Type B pancreatic cell (in vitro differentiated cells): ENCODE results near the gene ADI1. TPM values are rescaled to one million over a fixed set of nuclear protein-coding genes. Genes with fewer than 3 reads are reported as not detected.

Source experiments
- DNase-seq: peaks from one replicate; pipeline ENCODE4 v3.0.0; 2021; ENCODE audit warnings: mixed read lengths; ENCODE audit not compliant: unreplicated experiment; ENCODE audit errors: extremely low spot score
- H3K27ac Mint-ChIP-seq: 2 replicates; pipeline ENCODE4 v1.8.0; 2021; ENCODE audit warnings: mild to moderate bottlenecking, mixed read lengths
- H3K27me3 Mint-ChIP-seq: 2 replicates; pipeline ENCODE4 v1.8.0; 2021; ENCODE audit warnings: mixed read lengths
- H3K36me3 Mint-ChIP-seq: 2 replicates; pipeline ENCODE4 v1.8.0; 2021; ENCODE audit warnings: mixed read lengths
- H3K4me1 Mint-ChIP-seq: one replicate; pipeline ENCODE4 v1.8.0; 2021; ENCODE audit warnings: mixed read lengths; ENCODE audit not compliant: unreplicated experiment
- H3K4me3 Mint-ChIP-seq: 2 replicates; pipeline ENCODE4 v1.8.0; 2021; ENCODE audit warnings: mild to moderate bottlenecking, mixed read lengths
- H3K9me3 Mint-ChIP-seq: 2 replicates; pipeline ENCODE4 v1.8.0; 2021; ENCODE audit warnings: mixed read lengths
- CTCF ChIP-seq: fragments of 200-600 bp; sonication (generic); conservative IDR thresholded peaks from 2 replicates; pipeline ENCODE4 v1.5.0; 2021; ENCODE audit warnings: antibody characterized with exemption, mild to moderate bottlenecking
- total RNA-seq: library from RNA; stranded (reverse); gene quantifications from 2 replicates; pipeline ENCODE4 v1.2.1, GENCODE V29; 2021; ENCODE audit warnings: low replicate concordance

The ADI1 gene
- total RNA-seq, 1 donor from 2014 or later, result 40.0 TPM

- peaks cover 28% of the 10 kb centered on the region for H3K36me3 Mint-ChIP-seq
- no peak overlapping the region for H3K4me3 Mint-ChIP-seq
- H3K27ac Mint-ChIP-seq, result no peak overlapping the region
- no peak for DNase-seq
- H3K27me3 Mint-ChIP-seq, result no peaks in the 10 kb centered on the region
- no peak for TF ChIP-seq CTCF
- peaks cover 21% of the 10 kb centered on the region for H3K4me1 Mint-ChIP-seq
- no peaks in the 10 kb centered on the region for H3K9me3 Mint-ChIP-seq
These were observed 71.5 kb downstream of the ADI1 start for GRCh38 chr2:3447789-3448317.

Other genes starting within 250 kb of the ADI1 start
- 24.3 and 24.9 TPM in 2 replicates for gene EIPR1, start 141.7 kb downstream of the ADI1 start, total RNA-seq
- 74.7 and 98.7 TPM in 2 replicates for gene TRAPPC12, start 139.8 kb downstream of the ADI1 start, total RNA-seq
- 19.3 and 21.7 TPM in 2 replicates for gene RNASEH1, start 38.8 kb upstream of the ADI1 start, total RNA-seq
- 1,678 and 1,855 TPM in 2 replicates for gene RPS7, start 55.7 kb upstream of the ADI1 start, total RNA-seq
- gene COLEC11, start 75.6 kb upstream of the ADI1 start, total RNA-seq, result 0.33 and 0.63 TPM in 2 replicates
- gene ALLC, start 138.7 kb upstream of the ADI1 start, total RNA-seq, result not detected in 2 replicates
- gene DCDC2C, start 184.0 kb upstream of the ADI1 start, total RNA-seq, result not detected in 2 replicates